Type B pancreatic cell (in vitro differentiated cells): ENCODE measurements around the gene MSANTD2. TPM values are rescaled to one million over a fixed set of nuclear protein-coding genes. Genes with fewer than 3 reads are reported as not detected.
A peak's percentile ranks its signal among the peaks of the same experiment; 100 is the strongest.

ENCODE experiments used
- DNase-seq: peaks from one replicate; pipeline ENCODE4 v3.0.0; 2021; ENCODE audit warnings: mixed read lengths; ENCODE audit not compliant: unreplicated experiment; ENCODE audit errors: extremely low spot score
- H3K27ac Mint-ChIP-seq: 2 replicates; pipeline ENCODE4 v1.8.0; 2021; ENCODE audit warnings: mild to moderate bottlenecking, mixed read lengths
- H3K27me3 Mint-ChIP-seq: 2 replicates; pipeline ENCODE4 v1.8.0; 2021; ENCODE audit warnings: mixed read lengths
- H3K36me3 Mint-ChIP-seq: 2 replicates; pipeline ENCODE4 v1.8.0; 2021; ENCODE audit warnings: mixed read lengths
- H3K4me1 Mint-ChIP-seq: one replicate; pipeline ENCODE4 v1.8.0; 2021; ENCODE audit warnings: mixed read lengths; ENCODE audit not compliant: unreplicated experiment
- H3K4me3 Mint-ChIP-seq: 2 replicates; pipeline ENCODE4 v1.8.0; 2021; ENCODE audit warnings: mild to moderate bottlenecking, mixed read lengths
- H3K9me3 Mint-ChIP-seq: 2 replicates; pipeline ENCODE4 v1.8.0; 2021; ENCODE audit warnings: mixed read lengths
- CTCF ChIP-seq: fragments of 200-600 bp; sonication (generic); conservative IDR thresholded peaks from 2 replicates; pipeline ENCODE4 v1.5.0; 2021; ENCODE audit warnings: antibody characterized with exemption, mild to moderate bottlenecking
- long read RNA-seq: library from polyadenylated mRNA; unstranded; transcript quantifications from one replicate; pipeline ENCODE4 v2.0.0, GENCODE V29; 2020
- total RNA-seq: library from RNA; stranded (reverse); gene quantifications from 2 replicates; pipeline ENCODE4 v1.2.1, GENCODE V29; 2021; ENCODE audit warnings: low replicate concordance

Gene MSANTD2
- 13.2 and 27.4 TPM in 2 replicates for total RNA-seq
- long read RNA-seq, partial matches to known transcripts, result 0 of 3 reads
- long read RNA-seq, other reads (novel, unspliced or antisense), result 2 of 3 reads

- Mint-ChIP-seq H3K4me1 (peaks cover 30% of the 10 kb centered on the region), H3K4me3 (peak within 1 kb of the TSS; percentile 92), H3K27ac (peak within 1 kb of the TSS; percentile 96), H3K27me3 (no peaks in the 10 kb centered on the region), H3K36me3 (no peaks in the 10 kb centered on the region), H3K9me3 (no peaks in the 10 kb centered on the region)
- DNase-seq, result peak; percentile 92
- no peak for TF ChIP-seq CTCF
Measured at GRCh38 chr11:124800226-124800929, at the start of gene MSANTD2. TSS of gene MSANTD2 (minus strand) at chr11:124800406. CDS start at chr11:124800380, 26 bp downstream.

GRCh38 chr11:124846070-124846673, 46.0 kb upstream of the MSANTD2 start:
- H3K27ac Mint-ChIP-seq, result no peak overlapping the region

GRCh38 chr11:124844664-124845079, 44.5 kb upstream of the MSANTD2 start:
- Mint-ChIP-seq H3K4me1 (peaks cover 26% of the 10 kb centered on the region), H3K4me3 (no peak overlapping the region), H3K36me3 (no peaks in the 10 kb centered on the region), H3K27me3 (peaks cover 42% of the 10 kb centered on the region), H3K27ac (no peak overlapping the region), H3K9me3 (no peaks in the 10 kb centered on the region)
- TF ChIP-seq CTCF, result no peak
- no peak for DNase-seq

More at GRCh38 chr11:124846070-124846673, 46.0 kb upstream of the MSANTD2 start:
- H3K9me3 Mint-ChIP-seq, result no peaks in the 10 kb centered on the region
- no peaks in the 10 kb centered on the region for H3K36me3 Mint-ChIP-seq
- H3K4me1 Mint-ChIP-seq, result peaks cover 18% of the 10 kb centered on the region
- DNase-seq, result no peak
- H3K4me3 Mint-ChIP-seq, result peak overlapping the region; percentile 10
- no peak for TF ChIP-seq CTCF
- H3K27me3 Mint-ChIP-seq, result peaks cover 27% of the 10 kb centered on the region

GRCh38 chr11:124843616-124843910, 43.4 kb upstream of the MSANTD2 start:
- no peak for DNase-seq
- H3K27ac Mint-ChIP-seq, result no peak overlapping the region
- no peak for TF ChIP-seq CTCF
- H3K36me3 Mint-ChIP-seq, result no peaks in the 10 kb centered on the region
- peaks cover 30% of the 10 kb centered on the region for H3K4me1 Mint-ChIP-seq
- H3K9me3 Mint-ChIP-seq, result no peaks in the 10 kb centered on the region
- peaks cover 48% of the 10 kb centered on the region for H3K27me3 Mint-ChIP-seq
- H3K4me3 Mint-ChIP-seq, result peak overlapping the region; percentile 58

- peaks cover 38% of the 10 kb centered on the region for H3K4me1 Mint-ChIP-seq
- no peaks in the 10 kb centered on the region for H3K9me3 Mint-ChIP-seq
- peak overlapping the region; percentile 22 for H3K4me3 Mint-ChIP-seq
- peaks cover 60% of the 10 kb centered on the region for H3K27me3 Mint-ChIP-seq
- DNase-seq, result no peak
- no peak for TF ChIP-seq CTCF
- no peak overlapping the region for H3K27ac Mint-ChIP-seq
- no peaks in the 10 kb centered on the region for H3K36me3 Mint-ChIP-seq
Measured at GRCh38 chr11:124842305-124842704, 42.1 kb upstream of the MSANTD2 start.
